ENCODE data around the gene FBXL19.

FBXL19 gene

GRCh38 chr16:30957456-30958174 lies 34.2 kb downstream of the FBXL19 start, which contains the start of gene SETD1A:
TSS of gene SETD1A (plus strand) at chr16:30957754. CDS start at chr16:30958732, 978 bp downstream.
- H3K9me3 ChIP-seq (ENCODE audit: insufficient read depth, low read depth, low read length) = no peaks in the 10 kb centered on the region
- H3K4me3 ChIP-seq (ENCODE audit: low read length) = peak within 1 kb of the TSS; percentile 92
- H3K36me3 ChIP-seq (ENCODE audit: insufficient read depth, low read length) = peaks cover 40% of the 10 kb centered on the region
- H3K27me3 ChIP-seq (ENCODE audit: insufficient read depth, low read length) = no peaks in the 10 kb centered on the region
- H3K9ac ChIP-seq (ENCODE audit: low read depth, low read length) = peak within 1 kb of the TSS; percentile 100
- peak within 1 kb of the TSS; percentile 100 for H3K27ac ChIP-seq (ENCODE audit: low read depth, low read length)
- under 1% methylated on average over 85 of the region's 85 CpGs for WGBS
- 0 out of 2 replicates have a peak, but pooled peaks cover 4% of the 10 kb centered on the region for H3K4me1 ChIP-seq (ENCODE audit: insufficient read depth, low read length)

GRCh38 chr16:30958175-30959079 lies 35.1 kb downstream of the FBXL19 start:
- H3K9ac ChIP-seq (ENCODE audit: low read depth, low read length) = peak overlapping the region; percentile 100
- H3K9me3 ChIP-seq (ENCODE audit: insufficient read depth, low read depth, low read length) = no peaks in the 10 kb centered on the region
- 0 out of 2 replicates have a peak, but pooled peaks cover 4% of the 10 kb centered on the region for H3K4me1 ChIP-seq (ENCODE audit: insufficient read depth, low read length)
- H3K36me3 ChIP-seq (ENCODE audit: insufficient read depth, low read length) = peaks cover 48% of the 10 kb centered on the region
- WGBS = 23% methylated on average over 43 of the region's 55 CpGs
- no peaks in the 10 kb centered on the region for H3K27me3 ChIP-seq (ENCODE audit: insufficient read depth, low read length)
- H3K27ac ChIP-seq (ENCODE audit: low read depth, low read length) = peak overlapping the region; percentile 100; the same call in 1 of the 2 replicates
- peak overlapping the region; percentile 92 for H3K4me3 ChIP-seq (ENCODE audit: low read length)

- Histone ChIP-seq H3K9ac (ENCODE audit: low read depth, low read length) (no peak overlapping the region), H3K27me3 (ENCODE audit: insufficient read depth, low read length) (no peaks in the 10 kb centered on the region), H3K9me3 (ENCODE audit: insufficient read depth, low read depth, low read length) (no peaks in the 10 kb centered on the region), H3K4me1 (ENCODE audit: insufficient read depth, low read length) (0 out of 2 replicates have a peak, but pooled peaks cover 4% of the 10 kb centered on the region), H3K27ac (ENCODE audit: low read depth, low read length) (no peak overlapping the region), H3K36me3 (ENCODE audit: insufficient read depth, low read length) (peaks cover 76% of the 10 kb centered on the region), H3K4me3 (ENCODE audit: low read length) (no peak overlapping the region)
- WGBS = 96% methylated on average over 10 of the region's 11 CpGs
These were observed 38.0 kb downstream of the FBXL19 start for GRCh38 chr16:30961384-30961783.

- H3K36me3 ChIP-seq (ENCODE audit: insufficient read depth, low read length) = peaks cover 93% of the 10 kb centered on the region
- H3K27me3 ChIP-seq (ENCODE audit: insufficient read depth, low read length) = no peaks in the 10 kb centered on the region
- H3K4me3 ChIP-seq (ENCODE audit: low read length) = no peak overlapping the region
- no peak overlapping the region for H3K27ac ChIP-seq (ENCODE audit: low read depth, low read length)
- H3K9me3 ChIP-seq (ENCODE audit: insufficient read depth, low read depth, low read length) = no peaks in the 10 kb centered on the region
- 93% methylated on average over 18 of the region's 18 CpGs for WGBS
- no peaks in the 10 kb centered on the region for H3K4me1 ChIP-seq (ENCODE audit: insufficient read depth, low read length)
- H3K9ac ChIP-seq (ENCODE audit: low read depth, low read length) = no peak overlapping the region
These were observed 40.6 kb downstream of the FBXL19 start for GRCh38 chr16:30963925-30964511.

GRCh38 chr16:30964574-30965226 lies 41.3 kb downstream of the FBXL19 start:
- WGBS = 94% methylated on average over 33 of the region's 33 CpGs
- H3K27ac ChIP-seq (ENCODE audit: low read depth, low read length) = no peak overlapping the region
- H3K36me3 ChIP-seq (ENCODE audit: insufficient read depth, low read length) = peaks cover 93% of the 10 kb centered on the region
- H3K4me1 ChIP-seq (ENCODE audit: insufficient read depth, low read length) = no peaks in the 10 kb centered on the region
- no peaks in the 10 kb centered on the region for H3K9me3 ChIP-seq (ENCODE audit: insufficient read depth, low read depth, low read length)
- no peaks in the 10 kb centered on the region for H3K27me3 ChIP-seq (ENCODE audit: insufficient read depth, low read length)
- H3K4me3 ChIP-seq (ENCODE audit: low read length) = no peak overlapping the region
- H3K9ac ChIP-seq (ENCODE audit: low read depth, low read length) = no peak overlapping the region

GRCh38 chr16:30965436-30965835 lies 42.1 kb downstream of the FBXL19 start:
- WGBS = 94% methylated on average over 15 of the region's 15 CpGs
- no peaks in the 10 kb centered on the region for H3K9me3 ChIP-seq (ENCODE audit: insufficient read depth, low read depth, low read length)
- H3K9ac ChIP-seq (ENCODE audit: low read depth, low read length) = no peak overlapping the region
- peaks cover 91% of the 10 kb centered on the region for H3K36me3 ChIP-seq (ENCODE audit: insufficient read depth, low read length)
- H3K4me3 ChIP-seq (ENCODE audit: low read length) = no peak overlapping the region
- H3K4me1 ChIP-seq (ENCODE audit: insufficient read depth, low read length) = no peaks in the 10 kb centered on the region
- no peaks in the 10 kb centered on the region for H3K27me3 ChIP-seq (ENCODE audit: insufficient read depth, low read length)
- H3K27ac ChIP-seq (ENCODE audit: low read depth, low read length) = no peak overlapping the region

GRCh38 chr16:30966033-30966619 lies 42.8 kb downstream of the FBXL19 start:
- Histone ChIP-seq H3K36me3 (ENCODE audit: insufficient read depth, low read length) (peaks cover 91% of the 10 kb centered on the region), H3K4me1 (ENCODE audit: insufficient read depth, low read length) (no peaks in the 10 kb centered on the region), H3K27ac (ENCODE audit: low read depth, low read length) (no peak overlapping the region), H3K4me3 (ENCODE audit: low read length) (no peak overlapping the region), H3K9ac (ENCODE audit: low read depth, low read length) (no peak overlapping the region), H3K9me3 (ENCODE audit: insufficient read depth, low read depth, low read length) (no peaks in the 10 kb centered on the region), H3K27me3 (ENCODE audit: insufficient read depth, low read length) (no peaks in the 10 kb centered on the region)
- 94% methylated on average over 19 of the region's 19 CpGs for WGBS

- Histone ChIP-seq H3K27me3 (ENCODE audit: insufficient read depth, low read length) (no peaks in the 10 kb centered on the region), H3K9ac (ENCODE audit: low read depth, low read length) (no peak overlapping the region), H3K27ac (ENCODE audit: low read depth, low read length) (no peak overlapping the region), H3K9me3 (ENCODE audit: insufficient read depth, low read depth, low read length) (no peaks in the 10 kb centered on the region), H3K4me3 (ENCODE audit: low read length) (no peak overlapping the region), H3K36me3 (ENCODE audit: insufficient read depth, low read length) (peaks cover 91% of the 10 kb centered on the region), H3K4me1 (ENCODE audit: insufficient read depth, low read length) (no peaks in the 10 kb centered on the region)
- WGBS = 93% methylated on average over 4 of the region's 4 CpGs
These were observed 44.4 kb downstream of the FBXL19 start for GRCh38 chr16:30967795-30968194.

GRCh38 chr16:30969246-30969842 lies 46.0 kb downstream of the FBXL19 start:
- Histone ChIP-seq H3K4me1 (ENCODE audit: insufficient read depth, low read length) (no peaks in the 10 kb centered on the region), H3K27me3 (ENCODE audit: insufficient read depth, low read length) (no peaks in the 10 kb centered on the region), H3K4me3 (ENCODE audit: low read length) (no peak overlapping the region), H3K9me3 (ENCODE audit: insufficient read depth, low read depth, low read length) (no peaks in the 10 kb centered on the region), H3K36me3 (ENCODE audit: insufficient read depth, low read length) (peaks cover 91% of the 10 kb centered on the region), H3K9ac (ENCODE audit: low read depth, low read length) (no peak overlapping the region), H3K27ac (ENCODE audit: low read depth, low read length) (no peak overlapping the region)
- 95% methylated on average over 19 of the region's 19 CpGs for WGBS

- Histone ChIP-seq H3K9ac (ENCODE audit: low read depth, low read length) (no peak overlapping the region), H3K27me3 (ENCODE audit: insufficient read depth, low read length) (no peaks in the 10 kb centered on the region), H3K4me3 (ENCODE audit: low read length) (no peak overlapping the region), H3K27ac (ENCODE audit: low read depth, low read length) (no peak overlapping the region), H3K4me1 (ENCODE audit: insufficient read depth, low read length) (no peaks in the 10 kb centered on the region), H3K9me3 (ENCODE audit: insufficient read depth, low read depth, low read length) (no peaks in the 10 kb centered on the region), H3K36me3 (ENCODE audit: insufficient read depth, low read length) (peaks cover 93% of the 10 kb centered on the region)
- 95% methylated on average over 14 of the region's 14 CpGs for WGBS
These were observed 47.9 kb downstream of the FBXL19 start for GRCh38 chr16:30971298-30971697.

All from HUES64 (cell line).